Measurements from ENCODE around the gene IGFN1. TPM values are rescaled to one million over a fixed set of nuclear protein-coding genes. Genes with fewer than 3 reads are reported as not detected.
"Not testable (repeated sequence)": the region's sequence is repeated elsewhere in the genome, so short reads cannot be mapped to it uniquely, and the experiment has no call there.

The IGFN1 gene
- total RNA-seq, 6 experiments from 2014 or later = 0.02 to 0.18 (median 0.12) TPM; not detected in 3

- intact Hi-C loops (cut with DNase I) = loop anchor here in 1 of 2 donors (10.0 kb wide), 1 partner anchor 144 kb away; no protein-coding TSS in a partner anchor
- H3K4me1 ChIP-seq = no peaks in the 10 kb centered on the region
- ATAC-seq (peak in 1 of 4 donors; percentile 25), DNase-seq (no peak)
- 100% methylated on average over 1 of the region's 4 CpGs for WGBS (ENCODE audit: insufficient coverage, low coverage, low lambda C conversion rate, missing lambda C conversion rate)
- TF ChIP-seq POLR2A (IDR thresholded peaks at IDR 0.05) = no peak
- TF ChIP-seq, protein P1, sequence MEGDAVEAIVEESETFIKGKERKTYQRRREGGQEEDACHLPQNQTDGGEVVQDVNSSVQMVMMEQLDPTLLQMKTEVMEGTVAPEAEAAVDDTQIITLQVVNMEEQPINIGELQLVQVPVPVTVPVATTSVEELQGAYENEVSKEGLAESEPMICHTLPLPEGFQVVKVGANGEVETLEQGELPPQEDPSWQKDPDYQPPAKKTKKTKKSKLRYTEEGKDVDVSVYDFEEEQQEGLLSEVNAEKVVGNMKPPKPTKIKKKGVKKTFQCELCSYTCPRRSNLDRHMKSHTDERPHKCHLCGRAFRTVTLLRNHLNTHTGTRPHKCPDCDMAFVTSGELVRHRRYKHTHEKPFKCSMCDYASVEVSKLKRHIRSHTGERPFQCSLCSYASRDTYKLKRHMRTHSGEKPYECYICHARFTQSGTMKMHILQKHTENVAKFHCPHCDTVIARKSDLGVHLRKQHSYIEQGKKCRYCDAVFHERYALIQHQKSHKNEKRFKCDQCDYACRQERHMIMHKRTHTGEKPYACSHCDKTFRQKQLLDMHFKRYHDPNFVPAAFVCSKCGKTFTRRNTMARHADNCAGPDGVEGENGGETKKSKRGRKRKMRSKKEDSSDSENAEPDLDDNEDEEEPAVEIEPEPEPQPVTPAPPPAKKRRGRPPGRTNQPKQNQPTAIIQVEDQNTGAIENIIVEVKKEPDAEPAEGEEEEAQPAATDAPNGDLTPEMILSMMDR (IDR thresholded peaks at IDR 0.05) = no peak
- no peaks in the 10 kb centered on the region for H3K9me3 ChIP-seq
- H3K27me3 ChIP-seq = no peaks in the 10 kb centered on the region
- no peak overlapping the region for H3K27ac ChIP-seq
- H3K4me3 ChIP-seq = no peak overlapping the region
- H3K36me3 ChIP-seq = no peaks in the 10 kb centered on the region
Observed at GRCh38 chr1:201229095-201229494, 38.5 kb downstream of the IGFN1 start.

DNA sequence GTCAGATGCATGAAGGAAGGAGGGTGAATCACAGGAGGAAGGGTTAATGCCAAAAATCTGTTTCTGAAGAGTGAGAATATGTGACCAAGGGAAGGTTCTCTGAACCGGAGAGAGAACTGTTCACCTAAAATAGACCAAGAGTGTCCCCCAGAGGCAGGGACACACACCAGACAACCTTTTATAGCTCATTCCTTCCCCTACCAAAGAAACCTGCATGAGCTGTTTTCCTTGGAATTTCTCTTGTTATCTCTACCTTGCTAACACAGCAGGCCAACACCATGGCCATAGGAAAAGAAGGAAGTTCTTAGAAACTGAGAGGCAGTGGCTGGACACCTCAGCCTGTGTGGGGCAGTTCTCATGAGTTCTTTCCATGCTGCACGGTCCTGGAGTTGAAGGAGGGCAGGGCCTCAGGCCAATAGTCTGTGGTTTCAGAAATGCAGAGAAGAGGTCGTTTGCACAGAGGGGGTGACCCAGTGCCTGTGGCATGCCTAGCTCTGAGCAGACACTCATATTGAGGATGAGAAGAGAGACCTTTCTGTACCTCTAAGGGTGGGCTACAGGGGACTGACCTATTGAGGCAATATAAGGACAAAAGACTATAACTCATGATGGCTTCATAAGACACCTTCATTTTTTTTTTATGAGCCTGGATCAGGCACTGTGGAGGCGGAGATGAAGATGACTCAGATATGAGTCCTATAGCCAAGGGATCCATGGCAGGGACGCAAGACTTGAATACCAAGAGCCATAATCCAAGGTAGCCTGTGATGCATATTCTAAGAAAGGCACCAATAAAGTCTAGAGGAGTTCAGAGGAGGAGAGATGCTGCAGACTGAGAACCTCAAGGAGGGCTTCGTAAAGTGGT, 39.4 kb downstream of the IGFN1 start:
- 66% methylated on average over 6 of the region's 6 CpGs for WGBS (ENCODE audit: insufficient coverage, low coverage, low lambda C conversion rate, missing lambda C conversion rate)

DNA sequence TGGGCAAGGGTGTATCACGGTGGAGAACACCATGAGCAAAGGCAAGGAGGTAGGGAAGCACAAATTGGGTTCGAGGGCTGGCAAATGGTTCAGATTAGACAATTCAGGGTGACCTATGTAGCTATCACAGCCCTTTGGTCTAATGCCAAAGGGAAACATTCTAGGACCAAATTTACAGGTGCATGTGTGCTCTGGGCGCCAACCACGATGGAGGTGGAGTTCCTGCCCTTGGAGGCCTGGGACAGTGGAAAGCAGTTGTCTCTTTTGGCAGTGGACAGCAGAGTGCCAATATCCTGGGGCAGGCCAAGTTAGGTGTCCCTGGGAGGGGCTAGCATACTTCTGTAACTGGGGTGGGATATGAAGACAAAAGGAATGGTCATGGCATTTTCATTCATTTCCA, 40.1 kb downstream of the IGFN1 start:
- no peaks in the 10 kb centered on the region for H3K27me3 ChIP-seq
- 48% methylated on average over 2 of the region's 4 CpGs for WGBS (ENCODE audit: insufficient coverage, low coverage, low lambda C conversion rate, missing lambda C conversion rate)
- no peak overlapping the region for H3K4me3 ChIP-seq
- no peaks in the 10 kb centered on the region for H3K36me3 ChIP-seq
- DNase-seq (no peak), ATAC-seq (no peak)
- intact Hi-C loops (cut with DNase I) = no loop called here
- no peak overlapping the region for H3K27ac ChIP-seq
- no peak for TF ChIP-seq POLR2A (IDR thresholded peaks at IDR 0.05)
- TF ChIP-seq, protein P1 (IDR thresholded peaks at IDR 0.05) = no peak
- no peaks in the 10 kb centered on the region for H3K9me3 ChIP-seq
- H3K4me1 ChIP-seq = no peaks in the 10 kb centered on the region

More for the DNA sequence above, 39.4 kb downstream of the IGFN1 start:
- no peak for DNase-seq
- Histone ChIP-seq H3K4me1 (no peaks in the 10 kb centered on the region), H3K27me3 (no peaks in the 10 kb centered on the region), H3K27ac (no peak overlapping the region), H3K9me3 (no peaks in the 10 kb centered on the region), H3K4me3 (no peak overlapping the region), H3K36me3 (no peaks in the 10 kb centered on the region)
- ATAC-seq = no peak
- no peak for TF ChIP-seq POLR2A (IDR thresholded peaks at IDR 0.05)
- TF ChIP-seq, protein P1 (IDR thresholded peaks at IDR 0.05) = no peak
- intact Hi-C loops (cut with DNase I) = loop anchor here in 1 of 2 donors (10.0 kb wide), 1 partner anchor 145 kb away; no protein-coding TSS in a partner anchor

GRCh38 chr1:201239646-201240045, 49.0 kb downstream of the IGFN1 start:
- H3K36me3 ChIP-seq; intact Hi-C loops (cut with DNase I); DNase-seq; H3K4me1 ChIP-seq; ATAC-seq; H3K27me3 ChIP-seq; H3K27ac ChIP-seq; H3K4me3 ChIP-seq; H3K9me3 ChIP-seq: not testable (repeated sequence)
- WGBS (ENCODE audit: insufficient coverage, low coverage, low lambda C conversion rate, missing lambda C conversion rate) = 43% methylated on average over 1 of the region's 11 CpGs

- DNase-seq (no peak), ATAC-seq (no peak)
- WGBS (ENCODE audit: insufficient coverage, low coverage, low lambda C conversion rate, missing lambda C conversion rate) = 74% methylated on average over 2 of the region's 3 CpGs
- Histone ChIP-seq H3K4me3 (no peak overlapping the region), H3K36me3 (no peaks in the 10 kb centered on the region), H3K27ac (no peak overlapping the region), H3K9me3 (no peaks in the 10 kb centered on the region), H3K4me1 (no peaks in the 10 kb centered on the region), H3K27me3 (peaks cover 0 to 4% of the 10 kb centered on the region in 2 donors)
- no peak for TF ChIP-seq POLR2A (IDR thresholded peaks at IDR 0.05)
- TF ChIP-seq, protein P1 (IDR thresholded peaks at IDR 0.05) = no peak
- intact Hi-C loops (cut with DNase I) = no loop called here
Observed at GRCh38 chr1:201240171-201240570, 49.5 kb downstream of the IGFN1 start.
